H1 (cell line): ENCODE results near the gene MED10. TPM values are rescaled to one million over a fixed set of nuclear protein-coding genes. Genes with fewer than 3 reads are reported as not detected.

Experiments used
- CHD7 ChIP-seq: fragments of 300-600 bp; sonication (generic); IDR thresholded peaks from 2 replicates; pipeline ENCODE4 v1.7.1; 2012; ENCODE audit warnings: low read length, moderate library complexity, mild to moderate bottlenecking, inconsistent platforms; ENCODE audit not compliant: insufficient replicate concordance
- SAP30 ChIP-seq: fragments of 300-600 bp; sonication (generic); IDR thresholded peaks from 2 replicates; pipeline ENCODE4 v1.7.1; 2012; ENCODE audit warnings: low read length, moderate library complexity, mild to moderate bottlenecking, inconsistent platforms; ENCODE audit not compliant: insufficient read depth, insufficient replicate concordance
- polyA plus RNA-seq, 7 experiments: library from polyadenylated mRNA; depleted of rRNA in 3 of 7; stranded (reverse) in 5 of 7; unstranded in 2 of 7; fragments of >200 nt in 5 of 7; fragments of 200-250 nt in 2 of 7; gene quantifications; 1 replicate in 5 of 7; 2 replicates in 1 of 7; 4 replicates in 1 of 7; pipeline versions ENCODE4 v1.2.1 to v1.2.3, GENCODE V29; 2011 to 2013; ENCODE audit warnings: missing spikeins in 2 of 7, mixed read lengths in 2 of 7
- total RNA-seq: library from RNA; stranded (reverse); fragmentation: NEBNext Ultra II Directional; extraction: Animal tissue kit (Norgen Biotek cat#: 25700); gene quantifications from 2 replicates; pipeline ENCODE4 v1.2.1, GENCODE V29; 2021

MED10 gene
- total and polyA plus RNA-seq, 2 of the 8 experiments (the other 6 are each of a cell fraction or from before 2014, with no cell fraction given) = 20.1 to 23.2 TPM

GRCh38 chr5:6349387-6349786 is 29.0 kb downstream of the MED10 start (continued):
- TF ChIP-seq CHD7 (no peak), SAP30 (no peak)
